ENCODE results near the gene MED29.

The MED29 gene

DNA sequence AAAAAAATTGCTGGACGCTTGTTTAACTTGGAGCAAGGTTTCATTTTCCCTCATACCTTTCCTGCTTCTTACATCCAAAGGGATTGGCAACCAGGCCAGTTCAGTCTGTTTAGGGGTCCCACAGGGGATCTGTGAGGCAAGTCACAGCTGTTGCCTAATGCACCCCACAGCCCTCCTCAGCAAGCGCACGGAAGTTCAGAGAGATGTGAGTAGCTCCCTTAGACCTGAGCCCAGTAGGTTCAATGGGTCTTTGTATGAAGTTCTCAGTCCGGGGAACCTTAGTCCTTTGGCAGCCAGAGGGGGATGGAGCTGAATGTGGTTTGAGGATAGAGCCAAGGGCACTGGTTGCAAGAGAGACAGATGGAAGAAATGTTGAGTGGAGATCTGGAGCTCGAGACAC is 35.9 kb upstream of the MED29 start:
- no peak for TF ChIP-seq SIN3A (IDR thresholded peaks at IDR 0.05; ENCODE audit: borderline replicate concordance, insufficient read depth, low read length)
- no peak for TF ChIP-seq TAF1 (IDR thresholded peaks at IDR 0.05; ENCODE audit: borderline replicate concordance, insufficient read depth, low read length)
- no peak for TF ChIP-seq FOXP2 (optimal IDR thresholded peaks at IDR 0.05; ENCODE audit: borderline replicate concordance, extremely low read depth, extremely low read length, insufficient read depth)

- TF ChIP-seq TAF1 (IDR thresholded peaks at IDR 0.05; ENCODE audit: borderline replicate concordance, insufficient read depth, low read length): no peak
- no peak for TF ChIP-seq SIN3A (IDR thresholded peaks at IDR 0.05; ENCODE audit: borderline replicate concordance, insufficient read depth, low read length)
- no peak for TF ChIP-seq FOXP2 (optimal IDR thresholded peaks at IDR 0.05; ENCODE audit: borderline replicate concordance, extremely low read depth, extremely low read length, insufficient read depth)
- no peak for TF ChIP-seq REST (IDR thresholded peaks at IDR 0.05; ENCODE audit: insufficient read depth in 1 of 2, low read depth in 2 of 2, low read length in 2 of 2)
- no peak for TF ChIP-seq POLR2AphosphoS5 (IDR thresholded peaks at IDR 0.05; ENCODE audit: low read depth, low read length)
Observed at GRCh38 chr19:39356073-39356472, 35.1 kb upstream of the MED29 start.

GRCh38 chr19:39356647-39357046 is 34.5 kb upstream of the MED29 start:
- no peak for TF ChIP-seq REST (IDR thresholded peaks at IDR 0.05; ENCODE audit: insufficient read depth in 1 of 2, low read depth in 2 of 2, low read length in 2 of 2)
- TF ChIP-seq TAF1 (IDR thresholded peaks at IDR 0.05; ENCODE audit: borderline replicate concordance, insufficient read depth, low read length): no peak
- no peak for TF ChIP-seq FOXP2 (optimal IDR thresholded peaks at IDR 0.05; ENCODE audit: borderline replicate concordance, extremely low read depth, extremely low read length, insufficient read depth)
- TF ChIP-seq SIN3A (IDR thresholded peaks at IDR 0.05; ENCODE audit: borderline replicate concordance, insufficient read depth, low read length): no peak
- no peak for TF ChIP-seq POLR2AphosphoS5 (IDR thresholded peaks at IDR 0.05; ENCODE audit: low read depth, low read length)

DNA sequence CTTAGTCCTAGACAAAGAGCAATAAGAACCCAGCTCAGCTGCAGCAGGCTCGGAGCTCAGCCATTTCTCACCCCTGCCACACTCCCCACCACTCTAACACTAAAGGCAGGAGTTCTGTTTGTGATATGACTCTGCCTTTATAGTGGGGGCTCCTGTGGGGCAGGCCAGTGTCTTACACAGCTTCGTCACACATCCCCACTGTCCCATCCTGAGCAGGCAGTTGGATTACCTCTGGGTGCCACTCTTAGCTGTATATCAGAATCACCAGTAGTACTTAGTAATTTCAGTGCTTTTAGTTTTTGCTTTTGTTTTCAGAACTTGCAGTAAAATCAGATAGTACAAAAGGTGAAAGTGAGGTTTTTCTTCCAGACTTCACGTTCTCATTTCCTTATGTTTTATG is 32.2 kb upstream of the MED29 start:
- TF ChIP-seq REST (IDR thresholded peaks at IDR 0.05; ENCODE audit: insufficient read depth in 1 of 2, low read depth in 2 of 2, low read length in 2 of 2) (no peak), POLR2AphosphoS5 (IDR thresholded peaks at IDR 0.05; ENCODE audit: low read depth, low read length) (no peak), TAF1 (IDR thresholded peaks at IDR 0.05; ENCODE audit: borderline replicate concordance, insufficient read depth, low read length) (no peak), SIN3A (IDR thresholded peaks at IDR 0.05; ENCODE audit: borderline replicate concordance, insufficient read depth, low read length) (no peak), FOXP2 (optimal IDR thresholded peaks at IDR 0.05; ENCODE audit: borderline replicate concordance, extremely low read depth, extremely low read length, insufficient read depth) (no peak)

DNA sequence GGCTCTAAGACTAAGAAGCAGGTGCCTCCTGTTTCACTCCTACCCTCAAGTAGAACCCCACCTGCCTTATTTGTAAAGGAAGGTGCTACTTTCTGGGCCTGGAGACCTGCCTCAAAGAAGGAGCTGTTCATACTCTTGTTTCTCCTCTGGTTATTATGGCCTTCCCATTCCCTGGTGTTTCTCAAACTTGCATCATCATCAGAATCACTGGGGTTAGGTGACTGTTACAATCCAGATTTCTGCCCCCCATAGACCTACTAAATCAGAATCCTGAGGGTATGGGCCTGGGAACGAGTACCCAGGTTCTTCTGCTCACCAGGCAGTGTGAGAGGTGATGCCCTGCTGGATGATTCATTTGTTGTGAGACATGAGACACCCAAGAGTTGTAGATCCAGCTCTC is 30.6 kb upstream of the MED29 start:
- TF ChIP-seq FOXP2 (optimal IDR thresholded peaks at IDR 0.05; ENCODE audit: borderline replicate concordance, extremely low read depth, extremely low read length, insufficient read depth): no peak
- no peak for TF ChIP-seq POLR2AphosphoS5 (IDR thresholded peaks at IDR 0.05; ENCODE audit: low read depth, low read length)
- TF ChIP-seq SIN3A (IDR thresholded peaks at IDR 0.05; ENCODE audit: borderline replicate concordance, insufficient read depth, low read length): no peak
- TF ChIP-seq REST (IDR thresholded peaks at IDR 0.05; ENCODE audit: insufficient read depth in 1 of 2, low read depth in 2 of 2, low read length in 2 of 2): no peak
- TF ChIP-seq TAF1 (IDR thresholded peaks at IDR 0.05; ENCODE audit: borderline replicate concordance, insufficient read depth, low read length): no peak
